ENCODE measurements around the gene KIF13A.

GRCh38 chr6:17709476-17709875 lies 278.0 kb downstream of the KIF13A start:
- TF ChIP-seq CTCF (conservative IDR thresholded peaks at IDR 0.05): no peak
- TF ChIP-seq EZH2 (IDR thresholded peaks at IDR 0.05; ENCODE audit: low read depth): no peak
